ENCODE data around the gene FCAMR.

- TF ChIP-seq CTCF (IDR thresholded peaks at IDR 0.05) (no peak), POLR2A (IDR thresholded peaks at IDR 0.05) (no peak)
Observed at GRCh38 chr1:207009945-207010344, 39.7 kb upstream of the FCAMR start.
